Coronary artery (tissue), 2 donors: ENCODE results near the gene TBL1XR1.

Source experiments
- DNase-seq: peaks from one replicate; pipeline ENCODE4 v3.0.0-alpha.2; 2017; ENCODE audit warnings: low spot score
- H3K27ac ChIP-seq, 2 donors: fragments of 200-600 bp; sonication (generic); one replicate each; pipeline ENCODE4 v1.5.1; 2016 to 2019
- H3K4me3 ChIP-seq: fragments of 200-600 bp; sonication (generic); 2 replicates; pipeline ENCODE4 v1.5.1; 2016; ENCODE audit warnings: mild to moderate bottlenecking, moderate library complexity
- TF ChIP-seq, protein P1 (sequence below): fragments of 200-600 bp; sonication (generic); IDR thresholded peaks from one replicate; pipeline ENCODE4 v1.5.1; 2019; ENCODE audit warnings: antibody characterized with exemption

The TBL1XR1 gene

DNA sequence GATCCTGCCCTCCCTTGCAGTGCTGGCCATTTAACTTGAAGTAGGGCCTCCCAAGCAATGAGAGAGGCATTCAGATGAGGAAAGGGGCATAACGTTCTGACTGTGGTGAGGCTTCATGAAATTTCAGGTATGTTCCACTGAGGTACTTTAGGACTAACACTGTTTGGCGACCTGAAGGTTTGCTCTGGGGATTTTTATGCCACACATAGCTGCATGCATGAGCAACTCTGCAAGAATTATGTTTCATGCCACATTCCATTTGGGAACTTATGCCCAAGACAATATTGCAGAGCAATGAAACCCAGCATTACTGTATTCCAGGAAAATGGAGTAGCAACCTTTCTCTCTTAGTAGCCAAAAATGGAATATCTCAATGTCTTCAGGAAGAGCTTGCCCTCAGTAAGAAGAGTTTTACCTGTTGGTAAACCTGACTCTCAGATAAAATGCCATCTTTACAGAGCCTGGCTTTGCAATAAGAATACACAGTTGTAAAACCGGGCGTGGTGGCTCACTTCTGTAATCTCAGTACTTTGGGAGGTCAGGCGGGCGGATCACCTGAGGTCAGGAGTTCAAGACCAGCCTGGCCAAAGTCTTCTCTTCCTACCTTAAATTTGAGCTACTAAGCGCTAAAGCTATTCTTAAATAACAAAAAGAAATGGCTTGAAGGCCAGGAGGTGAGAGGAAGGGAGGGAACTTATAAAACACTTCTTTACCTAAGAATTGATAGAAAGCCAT is 16.7 kb upstream of the TBL1XR1 start:
- no peak for DNase-seq
- Histone ChIP-seq H3K4me3 (no peak overlapping the region), H3K27ac (no peak overlapping the region)
- TF ChIP-seq, protein P1, sequence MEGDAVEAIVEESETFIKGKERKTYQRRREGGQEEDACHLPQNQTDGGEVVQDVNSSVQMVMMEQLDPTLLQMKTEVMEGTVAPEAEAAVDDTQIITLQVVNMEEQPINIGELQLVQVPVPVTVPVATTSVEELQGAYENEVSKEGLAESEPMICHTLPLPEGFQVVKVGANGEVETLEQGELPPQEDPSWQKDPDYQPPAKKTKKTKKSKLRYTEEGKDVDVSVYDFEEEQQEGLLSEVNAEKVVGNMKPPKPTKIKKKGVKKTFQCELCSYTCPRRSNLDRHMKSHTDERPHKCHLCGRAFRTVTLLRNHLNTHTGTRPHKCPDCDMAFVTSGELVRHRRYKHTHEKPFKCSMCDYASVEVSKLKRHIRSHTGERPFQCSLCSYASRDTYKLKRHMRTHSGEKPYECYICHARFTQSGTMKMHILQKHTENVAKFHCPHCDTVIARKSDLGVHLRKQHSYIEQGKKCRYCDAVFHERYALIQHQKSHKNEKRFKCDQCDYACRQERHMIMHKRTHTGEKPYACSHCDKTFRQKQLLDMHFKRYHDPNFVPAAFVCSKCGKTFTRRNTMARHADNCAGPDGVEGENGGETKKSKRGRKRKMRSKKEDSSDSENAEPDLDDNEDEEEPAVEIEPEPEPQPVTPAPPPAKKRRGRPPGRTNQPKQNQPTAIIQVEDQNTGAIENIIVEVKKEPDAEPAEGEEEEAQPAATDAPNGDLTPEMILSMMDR, result no peak

DNA sequence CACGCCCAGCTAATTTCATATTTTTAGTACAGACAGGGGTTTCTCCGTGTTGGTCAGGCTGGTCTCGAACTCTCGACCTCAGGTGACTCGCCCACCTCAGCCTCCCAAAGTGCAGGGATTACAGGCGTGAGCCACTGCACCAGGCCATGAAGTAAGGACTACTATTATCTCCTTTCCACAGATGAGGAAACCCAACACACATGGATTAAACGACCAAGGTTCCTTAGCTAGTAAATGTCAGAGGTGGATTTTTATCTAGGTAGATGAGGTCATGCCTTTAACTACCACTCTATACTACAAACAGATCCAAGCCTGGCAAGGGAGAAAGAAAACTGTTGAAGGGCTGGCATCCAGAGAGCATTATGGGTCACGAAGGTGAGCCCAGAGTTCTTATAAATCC is 15.5 kb upstream of the TBL1XR1 start:
- Histone ChIP-seq H3K27ac (no peak overlapping the region), H3K4me3 (no peak overlapping the region)
- no peak for DNase-seq
- TF ChIP-seq, protein P1, result no peak

DNA sequence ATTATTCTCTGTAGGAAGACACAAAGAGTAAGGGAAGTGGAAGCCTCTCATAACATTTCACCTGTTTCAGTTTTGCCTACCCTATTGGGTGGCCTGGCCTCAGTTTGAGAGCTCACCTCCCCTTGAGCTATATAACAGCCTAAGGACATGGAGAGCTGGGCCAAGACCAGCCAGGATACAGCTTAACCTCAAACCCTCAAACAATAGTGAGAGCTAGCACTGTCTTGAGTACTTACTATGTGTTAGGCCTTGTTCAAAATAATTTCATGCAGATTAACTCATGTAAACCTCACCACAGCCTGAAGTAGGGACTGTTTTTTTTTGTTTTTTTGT is 15.0 kb upstream of the TBL1XR1 start:
- Histone ChIP-seq H3K27ac (no peak overlapping the region), H3K4me3 (no peak overlapping the region)
- DNase-seq, result no peak
- TF ChIP-seq, protein P1, result no peak

DNA sequence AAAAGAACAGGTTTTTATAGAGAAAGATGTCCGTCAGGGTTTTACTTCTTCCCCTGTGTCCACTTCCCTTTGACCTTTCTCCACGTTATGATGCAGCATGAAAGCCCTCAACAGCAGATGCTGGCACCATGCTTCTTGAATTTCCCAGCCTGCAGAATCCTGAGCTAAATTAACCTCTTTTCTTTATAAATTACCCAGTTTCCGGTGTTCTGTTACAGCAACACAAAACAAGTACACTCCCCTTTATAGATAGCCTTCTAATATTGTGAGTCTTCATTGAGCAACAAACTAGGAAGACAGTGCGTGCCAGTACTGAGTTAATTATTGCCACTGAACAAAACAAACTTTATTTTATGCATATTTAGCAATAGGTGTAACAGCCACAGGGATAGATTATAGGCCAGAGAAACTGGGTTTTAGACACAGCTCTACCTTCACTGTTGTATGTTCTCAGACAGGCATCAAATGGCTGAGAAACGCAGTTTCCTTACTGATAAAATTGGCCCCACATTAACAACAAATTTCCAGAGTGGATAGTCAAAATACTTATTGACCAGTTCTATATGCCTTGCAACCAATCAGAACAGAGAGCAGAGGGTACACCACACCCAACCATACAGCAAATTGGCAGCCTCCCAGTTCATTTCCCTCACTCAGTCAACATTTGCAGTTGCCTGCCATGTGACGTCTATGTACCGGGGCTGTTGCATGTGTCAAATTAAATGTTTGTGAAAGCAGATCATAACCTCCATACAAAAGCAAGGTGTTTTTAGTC is 14.4 kb upstream of the TBL1XR1 start:
- DNase-seq, result no peak
- Histone ChIP-seq H3K27ac (no peak overlapping the region), H3K4me3 (no peak overlapping the region)
- TF ChIP-seq, protein P1, result no peak

DNA sequence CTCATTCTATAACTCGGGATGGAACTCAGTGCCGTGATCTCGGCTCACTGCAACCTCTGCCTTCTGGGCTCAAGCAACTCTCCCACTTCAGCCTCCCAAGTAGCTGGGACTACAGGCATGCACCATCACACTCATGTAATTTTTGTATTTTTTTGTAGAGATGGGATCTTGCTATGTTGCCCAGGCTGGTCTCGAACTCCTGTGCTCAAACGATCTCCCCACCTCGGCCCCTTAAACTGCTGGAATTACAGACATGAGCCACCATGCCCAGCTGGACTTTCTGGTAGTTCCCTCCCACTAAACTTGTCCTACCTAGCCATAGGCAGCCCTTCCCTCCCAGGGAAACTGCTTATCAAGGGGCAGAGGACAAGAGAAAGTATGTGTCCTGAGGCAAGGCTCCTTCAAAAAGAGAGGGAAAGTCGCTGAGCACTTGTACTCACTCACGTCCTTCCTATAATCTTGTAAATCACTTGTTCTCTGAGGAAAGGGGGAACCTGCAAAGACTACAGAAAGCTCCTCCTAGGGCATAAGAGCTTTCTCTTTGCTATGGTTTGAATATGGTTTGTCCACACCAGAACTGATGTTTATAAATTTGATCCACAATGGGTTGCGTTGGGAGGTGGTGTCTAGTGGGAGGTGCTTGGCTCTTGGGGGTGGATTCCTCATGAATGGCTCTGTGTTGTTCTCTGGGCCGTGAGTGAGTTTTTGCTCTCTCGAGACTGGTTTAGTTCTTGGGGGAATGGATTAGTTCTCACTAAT is 13.6 kb upstream of the TBL1XR1 start:
- DNase-seq, result no peak
- Histone ChIP-seq H3K4me3 (no peak overlapping the region), H3K27ac (no peak overlapping the region)
- TF ChIP-seq, protein P1, result no peak

DNA sequence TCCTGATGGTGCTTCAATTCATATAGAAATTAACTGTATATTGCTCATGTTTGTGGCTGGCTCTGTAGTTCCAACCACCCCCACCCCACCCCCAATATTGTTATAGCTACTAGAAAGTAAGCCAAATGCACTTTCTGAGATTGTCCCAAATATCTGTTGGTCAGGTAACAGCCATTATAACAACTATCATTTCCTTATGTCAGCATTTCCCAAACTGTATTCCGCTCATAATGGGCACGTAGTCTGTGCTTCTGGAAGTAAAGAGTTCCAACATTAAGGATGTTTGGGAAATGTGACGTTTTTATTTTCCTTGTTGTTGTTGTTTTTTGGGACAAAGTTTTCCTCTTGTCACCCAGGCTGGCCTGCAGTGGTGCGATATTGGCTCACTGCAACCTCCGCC is 12.2 kb upstream of the TBL1XR1 start:
- Histone ChIP-seq H3K27ac (no peak overlapping the region), H3K4me3 (no peak overlapping the region)
- DNase-seq, result no peak
- TF ChIP-seq, protein P1, result no peak
